IMR-90 (cell line): ENCODE measurements around the gene HMGCS2. TPM values are rescaled to one million over a fixed set of nuclear protein-coding genes. Genes with fewer than 3 reads are reported as not detected.

Experiments used
- ATAC-seq: fragments of 200-7000 bp; cut with Tn5 transposase; 2 replicates; pipeline ENCODE4 v1.9.1; 2020; ENCODE audit warnings: low read depth, mild to moderate bottlenecking, moderate library complexity
- BruUV-seq: library from RNA; stranded (reverse); fragments of 400-500 nt; replicated peaks from 2 replicates; lab custom pipeline; 2021; lab: Mats Ljungman, UMichigan
- CTCF ChIA-PET: fragments of 300-600 bp; formaldehyde crosslinking; extraction: SDS; loops from one replicate; lab custom pipeline; 2021; ENCODE audit warnings: antibody characterized with exemption; lab: Yijun Ruan, JAX
- POLR2A ChIA-PET: fragments of 300-600 bp; sonication (Branson Sonifier 250); formaldehyde crosslinking; loops from one replicate; lab custom pipeline; 2022; ENCODE audit warnings: antibody characterized with exemption; ENCODE audit not compliant: unreplicated experiment; lab: Charles Lee
- DNase-seq: peaks from one replicate; pipeline ENCODE4 v3.0.0; 2013
- H2AFZ ChIP-seq: replicated peaks from 2 replicates; pipeline ENCODE3; 2013; ENCODE audit warnings: low read length, mild to moderate bottlenecking; ENCODE audit not compliant: poor library complexity
- H2AK5ac ChIP-seq: 2 replicates; pipeline ENCODE4 v1.6.1; 2013; ENCODE audit warnings: low read depth, low read length, inconsistent platforms
- H2AK9ac ChIP-seq: replicated peaks from 2 replicates; pipeline ENCODE3; 2013; ENCODE audit warnings: mild to moderate bottlenecking, low read depth, low read length, moderate library complexity; ENCODE audit not compliant: poor library complexity
- H2BK120ac ChIP-seq: 2 replicates; pipeline ENCODE4 v1.6.1; 2013; ENCODE audit warnings: low read depth, low read length, inconsistent platforms
- H2BK15ac ChIP-seq: 3 replicates; pipeline ENCODE4 v1.6.1; 2013; ENCODE audit warnings: low read depth, low read length, inconsistent platforms
- H2BK20ac ChIP-seq: 2 replicates; pipeline ENCODE4 v1.6.1; 2013; ENCODE audit warnings: low read depth, mild to moderate bottlenecking, inconsistent platforms, low read length, moderate library complexity
- H2BK5ac ChIP-seq: 2 replicates; pipeline ENCODE4 v1.6.1; 2013; ENCODE audit warnings: mild to moderate bottlenecking, low read depth, low read length, inconsistent platforms; ENCODE audit not compliant: poor library complexity, severe bottlenecking
- H3K14ac ChIP-seq: replicated peaks from 2 replicates; pipeline ENCODE4 v1.6.1; 2013; ENCODE audit warnings: low read depth, low read length, inconsistent platforms
- H3K18ac ChIP-seq: 2 replicates; pipeline ENCODE4 v1.6.1; 2013; ENCODE audit warnings: low read depth, low read length, control low read depth
- H3K23ac ChIP-seq: 2 replicates; pipeline ENCODE4 v1.6.1; 2013; ENCODE audit warnings: low read depth, low read length, inconsistent platforms
- H3K27ac ChIP-seq: 2 replicates; pipeline ENCODE4 v1.5.1; 2013; ENCODE audit warnings: mild to moderate bottlenecking, control low read depth, low read length; ENCODE audit not compliant: insufficient read depth
- H3K27me3 ChIP-seq: 2 replicates; pipeline ENCODE4 v1.6.1; 2013; ENCODE audit warnings: low read length; ENCODE audit not compliant: control insufficient read depth, insufficient read depth
- H3K36me3 ChIP-seq: 2 replicates; pipeline ENCODE4 v1.6.1; 2013; ENCODE audit warnings: low read length, mixed read lengths; ENCODE audit not compliant: control insufficient read depth, insufficient read depth
- H3K4ac ChIP-seq: 2 replicates; pipeline ENCODE4 v1.6.1; 2013; ENCODE audit warnings: low read depth, low read length, inconsistent platforms
- H3K4me1 ChIP-seq: 2 replicates; pipeline ENCODE4 v1.6.1; 2013; ENCODE audit warnings: low read length, mixed read lengths; ENCODE audit not compliant: control insufficient read depth, insufficient read depth
- H3K4me2 ChIP-seq: 2 replicates; pipeline ENCODE4 v1.6.1; 2013; ENCODE audit warnings: low read depth, mild to moderate bottlenecking, control low read depth, low read length, moderate library complexity
- H3K4me3 ChIP-seq: 2 replicates; pipeline ENCODE4 v1.5.1; 2013; ENCODE audit warnings: low read depth, mild to moderate bottlenecking, control low read depth, low read length, moderate library complexity; ENCODE audit not compliant: insufficient read depth
- H3K56ac ChIP-seq: 2 replicates; pipeline ENCODE4 v1.6.1; 2013; ENCODE audit warnings: low read length, inconsistent platforms; ENCODE audit not compliant: insufficient read depth; ENCODE audit errors: extremely low read depth
- H3K79me1 ChIP-seq, 2 experiments: 2 replicates each; pipeline ENCODE4 v1.6.1; 2013; ENCODE audit warnings: low read length in 2 of 2, inconsistent platforms in 1 of 2, low read depth in 1 of 2
- H3K9ac ChIP-seq: 2 replicates; pipeline ENCODE4 v1.6.1; 2013; ENCODE audit warnings: low read depth, low read length, control low read depth
- H3K9me1 ChIP-seq: 2 replicates; pipeline ENCODE4 v1.6.1; 2013; ENCODE audit warnings: low read length, inconsistent platforms; ENCODE audit not compliant: insufficient read depth
- H3K9me3 ChIP-seq: 2 replicates; pipeline ENCODE4 v1.6.1; 2013; ENCODE audit warnings: low read length; ENCODE audit not compliant: control insufficient read depth, insufficient read depth
- H4K20me1 ChIP-seq: 2 replicates; pipeline ENCODE4 v1.6.1; 2013; ENCODE audit warnings: low read length, inconsistent platforms; ENCODE audit not compliant: insufficient read depth
- H4K5ac ChIP-seq: 2 replicates; pipeline ENCODE4 v1.6.1; 2013; ENCODE audit warnings: mild to moderate bottlenecking, low read depth, low read length, control low read depth
- H4K8ac ChIP-seq, 2 experiments: 2 replicates each; pipeline ENCODE4 v1.6.1; 2013; ENCODE audit warnings: low read depth in 2 of 2, low read length in 2 of 2, control low read depth in 1 of 2, inconsistent platforms in 1 of 2
- H4K91ac ChIP-seq: 2 replicates; pipeline ENCODE4 v1.6.1; 2013; ENCODE audit warnings: low read depth, low read length, inconsistent platforms; ENCODE audit not compliant: insufficient read depth
- BHLHE40 ChIP-seq: fragments of 150-350 bp; IDR thresholded peaks from 2 replicates; pipeline ENCODE4 v1.6.1; 2016; ENCODE audit warnings: mild to moderate bottlenecking, low read depth, low read length
- FOS ChIP-seq: fragments of 150-350 bp; IDR thresholded peaks from 2 replicates; pipeline ENCODE4 v1.6.1; 2016; ENCODE audit warnings: low read depth, low read length
- MAFK ChIP-seq: IDR thresholded peaks from 2 replicates; pipeline ENCODE4 v1.6.1; 2012; ENCODE audit warnings: low read depth, low read length, improper control_type of control experiment
- MXI1 ChIP-seq: IDR thresholded peaks from 2 replicates; pipeline ENCODE4 v1.6.1; 2012; ENCODE audit warnings: low read depth, mild to moderate bottlenecking, low read length, moderate library complexity, borderline replicate concordance
- NFE2L2 ChIP-seq: fragments of 150-350 bp; IDR thresholded peaks from 2 replicates; pipeline ENCODE4 v1.6.1; 2016; ENCODE audit warnings: low read depth, mild to moderate bottlenecking, low read length
- POLR2A ChIP-seq: IDR thresholded peaks from 2 replicates; pipeline ENCODE4 v1.6.1; 2012; ENCODE audit warnings: mild to moderate bottlenecking, low read depth, low read length
- RAD21 ChIP-seq: IDR thresholded peaks from 2 replicates; pipeline ENCODE4 v1.6.1; 2012; ENCODE audit warnings: low read length, improper control_type of control experiment
- RCOR1 ChIP-seq: IDR thresholded peaks from 2 replicates; pipeline ENCODE4 v1.6.1; 2012; ENCODE audit warnings: mild to moderate bottlenecking, low read length, improper control_type of control experiment; ENCODE audit not compliant: insufficient replicate concordance
- RFX5 ChIP-seq: IDR thresholded peaks from 2 replicates; pipeline ENCODE4 v1.8.0; 2012; ENCODE audit warnings: low read depth, mild to moderate bottlenecking, low read length, moderate library complexity
- SMC3 ChIP-seq: fragments of 150-350 bp; IDR thresholded peaks from 2 replicates; pipeline ENCODE4 v1.6.1; 2016; ENCODE audit warnings: low read depth, mild to moderate bottlenecking, antibody characterized with exemption, low read length, moderate library complexity
- WGBS, 2 experiments: methylation state at CpG; one replicate each; pipeline versions ENCODE4 v1.1.5 to v1.1.7; 2013; ENCODE audit warnings: missing lambda C conversion rate in 2 of 2; ENCODE audit not compliant: insufficient read length in 1 of 2; ENCODE audit errors: extremely low coverage in 2 of 2; 5-methylcytosine and 5-hydroxymethylcytosine counted together
- dilution Hi-C: fragments of 300-500 bp; cut with HindIII; formaldehyde crosslinking; loops from one replicate; pipeline ENCODE4 v1.14.3; 2018; ENCODE audit warnings: low sequenced_read_pairs; ENCODE audit not compliant: unreplicated experiment
- in situ Hi-C: fragments of 300-500 bp; cut with MboI; formaldehyde crosslinking; loops from 3 replicates; pipeline ENCODE4 v1.14.3; 2019; ENCODE audit warnings: low sequenced_read_pairs, inconsistent platforms, mixed read lengths
- intact Hi-C: fragments of 100-400 bp; cut with micrococcal nuclease; formaldehyde crosslinking; loops from 2 replicates; pipeline ENCODE4 v1.10.0; 2022
- polyA plus RNA-seq, 3 experiments: library from polyadenylated mRNA; depleted of rRNA; stranded (reverse); fragments of >200 nt; gene quantifications; 2 replicates each; pipeline ENCODE4 v1.2.3, GENCODE V29; 2012; ENCODE audit warnings: low replicate concordance in 1 of 3
- total RNA-seq: library from RNA; depleted of rRNA; stranded (reverse); fragments of >200 nt; gene quantifications from 2 replicates; pipeline ENCODE4 v1.2.3, GENCODE V29; 2012
- TF ChIP-seq, protein P1 (sequence below): fragments of 150-350 bp; IDR thresholded peaks from 2 replicates; pipeline ENCODE4 v1.6.1; 2017; ENCODE audit warnings: mild to moderate bottlenecking, antibody characterized with exemption, low read length, low read depth
- TF ChIP-seq, protein P2 (sequence below): conservative IDR thresholded peaks from 2 replicates; pipeline ENCODE4 v1.5.1; 2012; ENCODE audit warnings: mild to moderate bottlenecking, low read depth, low read length, improper control_type of control experiment

The HMGCS2 gene
- total and polyA plus RNA-seq, 2 of the 4 experiments (the other 2 are of a cell fraction), result not detected

DNA sequence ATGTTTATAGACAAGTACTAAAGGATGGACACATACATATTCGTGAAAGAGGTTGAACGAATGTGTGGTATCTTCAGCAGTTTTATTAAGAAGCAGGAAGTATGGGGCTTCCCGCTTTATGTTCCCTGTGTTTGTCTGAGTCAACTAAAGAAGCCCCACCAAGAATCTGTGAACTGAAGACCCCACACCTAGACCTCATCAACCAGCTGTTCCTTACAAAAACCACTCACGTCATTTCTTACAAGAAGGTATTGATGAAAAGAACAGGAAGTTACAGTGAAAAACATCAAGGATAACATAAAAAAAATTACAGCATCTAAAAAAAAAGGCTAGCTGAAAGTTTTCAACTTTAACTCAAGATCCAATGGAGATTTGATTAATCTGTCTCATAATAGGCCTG lies 30.3 kb upstream of the HMGCS2 start:
- H2BK120ac ChIP-seq, result no peak overlapping the region
- ATAC-seq, result no peak
- H2BK5ac ChIP-seq, result no peak overlapping the region
- no peak overlapping the region for H3K4me3 ChIP-seq
- no peak overlapping the region for H3K14ac ChIP-seq
- H3K79me1 ChIP-seq, result no peaks in the 10 kb centered on the region
- H4K20me1 ChIP-seq, result peaks cover 6% of the 10 kb centered on the region; the same call in 1 of the 2 replicates
- H3K4me2 ChIP-seq, result no peak overlapping the region
- no peak overlapping the region for H3K56ac ChIP-seq
- BruUV-seq, result no TSS peak
- no peak overlapping the region for H3K27ac ChIP-seq
- in situ Hi-C loops, result no loop called here
- H3K36me3 ChIP-seq, result no peaks in the 10 kb centered on the region
- ChIA-PET CTCF (interaction anchor here (1.0 kb wide), 1 partner anchor 15 kb away, joined by 3 read pairs; no protein-coding TSS in a partner anchor), POLR2A (no interaction called here)
- H2BK15ac ChIP-seq, result no peak overlapping the region
- no peak for DNase-seq
- no CpG with 5 or more reads among the region's 4 CpGs for WGBS, 2 experiments
- no peak overlapping the region for H3K23ac ChIP-seq
- no peak overlapping the region for H2AK9ac ChIP-seq
- no peak overlapping the region for H2AFZ ChIP-seq
- intact Hi-C loops, result no loop called here
- no peaks in the 10 kb centered on the region; the same call in 1 of the 2 replicates for H3K27me3 ChIP-seq
- H4K5ac ChIP-seq, result no peak overlapping the region
- H3K9ac ChIP-seq, result no peak overlapping the region
- H2AK5ac ChIP-seq, result no peak overlapping the region
- peaks cover 7% of the 10 kb centered on the region; the same call in 1 of the 2 replicates for H3K9me1 ChIP-seq
- H3K18ac ChIP-seq, result no peak overlapping the region
- no peak overlapping the region for H4K8ac ChIP-seq
- H3K4me1 ChIP-seq, result peaks cover 12% of the 10 kb centered on the region
- H3K9me3 ChIP-seq, result no peaks in the 10 kb centered on the region
- no peak overlapping the region for H2BK20ac ChIP-seq
- TF ChIP-seq POLR2A, result no peak
- no peak for TF ChIP-seq RCOR1
- no peak for TF ChIP-seq NFE2L2
- TF ChIP-seq, protein P1, sequence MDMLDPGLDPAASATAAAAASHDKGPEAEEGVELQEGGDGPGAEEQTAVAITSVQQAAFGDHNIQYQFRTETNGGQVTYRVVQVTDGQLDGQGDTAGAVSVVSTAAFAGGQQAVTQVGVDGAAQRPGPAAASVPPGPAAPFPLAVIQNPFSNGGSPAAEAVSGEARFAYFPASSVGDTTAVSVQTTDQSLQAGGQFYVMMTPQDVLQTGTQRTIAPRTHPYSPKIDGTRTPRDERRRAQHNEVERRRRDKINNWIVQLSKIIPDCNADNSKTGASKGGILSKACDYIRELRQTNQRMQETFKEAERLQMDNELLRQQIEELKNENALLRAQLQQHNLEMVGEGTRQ, result no peak
- TF ChIP-seq MXI1, result no peak
- TF ChIP-seq, protein P2, sequence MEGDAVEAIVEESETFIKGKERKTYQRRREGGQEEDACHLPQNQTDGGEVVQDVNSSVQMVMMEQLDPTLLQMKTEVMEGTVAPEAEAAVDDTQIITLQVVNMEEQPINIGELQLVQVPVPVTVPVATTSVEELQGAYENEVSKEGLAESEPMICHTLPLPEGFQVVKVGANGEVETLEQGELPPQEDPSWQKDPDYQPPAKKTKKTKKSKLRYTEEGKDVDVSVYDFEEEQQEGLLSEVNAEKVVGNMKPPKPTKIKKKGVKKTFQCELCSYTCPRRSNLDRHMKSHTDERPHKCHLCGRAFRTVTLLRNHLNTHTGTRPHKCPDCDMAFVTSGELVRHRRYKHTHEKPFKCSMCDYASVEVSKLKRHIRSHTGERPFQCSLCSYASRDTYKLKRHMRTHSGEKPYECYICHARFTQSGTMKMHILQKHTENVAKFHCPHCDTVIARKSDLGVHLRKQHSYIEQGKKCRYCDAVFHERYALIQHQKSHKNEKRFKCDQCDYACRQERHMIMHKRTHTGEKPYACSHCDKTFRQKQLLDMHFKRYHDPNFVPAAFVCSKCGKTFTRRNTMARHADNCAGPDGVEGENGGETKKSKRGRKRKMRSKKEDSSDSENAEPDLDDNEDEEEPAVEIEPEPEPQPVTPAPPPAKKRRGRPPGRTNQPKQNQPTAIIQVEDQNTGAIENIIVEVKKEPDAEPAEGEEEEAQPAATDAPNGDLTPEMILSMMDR, result no peak
- no peak for TF ChIP-seq MAFK
- TF ChIP-seq RAD21, result no peak
- no peak for TF ChIP-seq FOS
- no peak for TF ChIP-seq RFX5
- TF ChIP-seq BHLHE40, result no peak
- no peak for TF ChIP-seq SMC3
- H4K91ac ChIP-seq, result no peak overlapping the region
- no peak overlapping the region for H3K4ac ChIP-seq
- dilution Hi-C loops, result no loop called here
